22Rv1 (cell line): ENCODE results near the gene MBOAT7.

Experiments
- H3K27ac ChIP-seq: fragments of 450-650 bp; 2 replicates; pipeline ENCODE4 v1.5.1; 2017
- CTCF ChIP-seq: fragments of 450-650 bp; IDR thresholded peaks from 2 replicates; pipeline ENCODE4 v1.5.1; 2017; ENCODE audit warnings: mild to moderate bottlenecking
- ZFX ChIP-seq: fragments of 450-650 bp; IDR thresholded peaks from 2 replicates; pipeline ENCODE4 v1.6.1; 2017; ENCODE audit warnings: antibody characterized with exemption, borderline replicate concordance

The MBOAT7 gene

GRCh38 chr19:54152878-54153524 is 36.4 kb downstream of the MBOAT7 start:
- TF ChIP-seq CTCF (no peak), ZFX (no peak)
- H3K27ac ChIP-seq, result peak overlapping the region; percentile 31; the same call in 1 of the 2 replicates

GRCh38 chr19:54152267-54152666 is 37.1 kb downstream of the MBOAT7 start:
- H3K27ac ChIP-seq, result no peak overlapping the region
- TF ChIP-seq ZFX, result no peak
- no peak for TF ChIP-seq CTCF

GRCh38 chr19:54151362-54152035 is 37.9 kb downstream of the MBOAT7 start:
- no peak overlapping the region for H3K27ac ChIP-seq
- no peak for TF ChIP-seq ZFX
- TF ChIP-seq CTCF, result no peak

- TF ChIP-seq CTCF (no peak), ZFX (no peak)
- H3K27ac ChIP-seq, result no peak overlapping the region
Observed at GRCh38 chr19:54149021-54149812, 40.2 kb downstream of the MBOAT7 start.

GRCh38 chr19:54148158-54148557 is 41.2 kb downstream of the MBOAT7 start:
- H3K27ac ChIP-seq, result no peak overlapping the region
- TF ChIP-seq ZFX (no peak), CTCF (no peak)

- no peak overlapping the region for H3K27ac ChIP-seq
- no peak for TF ChIP-seq CTCF
- no peak for TF ChIP-seq ZFX
Observed at GRCh38 chr19:54147676-54148075, 41.7 kb downstream of the MBOAT7 start.

- TF ChIP-seq ZFX (no peak), CTCF (no peak)
Observed at GRCh38 chr19:54145541-54146158, 43.7 kb downstream of the MBOAT7 start.

More at GRCh38 chr19:54145541-54146158, 43.7 kb downstream of the MBOAT7 start:
- H3K27ac ChIP-seq, result no peak overlapping the region
